ENCODE measurements around the gene NKAIN2.
"Not testable (repeated sequence)": the region's sequence is repeated elsewhere in the genome, so short reads cannot be mapped to it uniquely, and the experiment has no call there.

NKAIN2 gene

GRCh38 chr6:124199286-124199685 lies 395.6 kb downstream of the NKAIN2 start:
- DNase-seq: no peak

- no peak for DNase-seq
These were observed 397.0 kb downstream of the NKAIN2 start for GRCh38 chr6:124200661-124201060.

GRCh38 chr6:124203101-124203811 lies 399.6 kb downstream of the NKAIN2 start:
- no peak for DNase-seq

- DNase-seq: no peak
These were observed 400.1 kb downstream of the NKAIN2 start for GRCh38 chr6:124203812-124204167.

- DNase-seq: no peak
These were observed 402.3 kb downstream of the NKAIN2 start for GRCh38 chr6:124205921-124206320.

- DNase-seq: no peak
These were observed 420.1 kb downstream of the NKAIN2 start for GRCh38 chr6:124223611-124224345.

GRCh38 chr6:124226396-124226795 lies 422.7 kb downstream of the NKAIN2 start:
- DNase-seq: no peak

GRCh38 chr6:124233221-124233620 lies 429.6 kb downstream of the NKAIN2 start:
- no peak for DNase-seq

- DNase-seq: no peak
These were observed 431.1 kb downstream of the NKAIN2 start for GRCh38 chr6:124234801-124235200.

GRCh38 chr6:124237911-124238310 lies 434.2 kb downstream of the NKAIN2 start:
- DNase-seq: no peak

GRCh38 chr6:124238408-124238807 lies 434.7 kb downstream of the NKAIN2 start:
- peak in 16 of 58 donors; percentile 1 to 38 (median 6) for DNase-seq

- DNase-seq: peak in 2 of 58 donors; percentile 1 to 10
These were observed 451.4 kb downstream of the NKAIN2 start for GRCh38 chr6:124254941-124255685.

- DNase-seq: no peak
These were observed 456.7 kb downstream of the NKAIN2 start for GRCh38 chr6:124260337-124260736.

- DNase-seq: no peak
These were observed 466.1 kb downstream of the NKAIN2 start for GRCh38 chr6:124269733-124270132.

- no peak for DNase-seq
These were observed 470.0 kb downstream of the NKAIN2 start for GRCh38 chr6:124273701-124274100.

- DNase-seq: no peak
These were observed 478.9 kb downstream of the NKAIN2 start for GRCh38 chr6:124282541-124282940.

- DNase-seq: no peak
These were observed 479.8 kb downstream of the NKAIN2 start for GRCh38 chr6:124283486-124283885.

GRCh38 chr6:124285146-124285545 lies 481.5 kb downstream of the NKAIN2 start:
- no peak for DNase-seq

GRCh38 chr6:124294574-124295200 lies 491.0 kb downstream of the NKAIN2 start:
- DNase-seq: no peak

GRCh38 chr6:124297507-124297906 lies 493.8 kb downstream of the NKAIN2 start:
- DNase-seq: no peak

- no peak for DNase-seq
These were observed 495.1 kb downstream of the NKAIN2 start for GRCh38 chr6:124298730-124299129.

- not testable (repeated sequence) for DNase-seq
These were observed 497.2 kb downstream of the NKAIN2 start for GRCh38 chr6:124300907-124301306.
